HL-60 (cell line): ENCODE measurements around the gene TXNDC8.

Experiments
- DNase-seq, 2 experiments: peaks; one replicate each; pipeline ENCODE4 v3.0.0-alpha.2; 2010 to 2020; ENCODE audit warnings: low read depth in 1 of 2, low spot score in 1 of 2
- H3K27ac ChIP-seq: fragments of 250-450 bp; sonication (Bioruptor Pico); replicated peaks from 2 replicates; pipeline ENCODE4 v1.5.1; 2020; ENCODE audit warnings: mild to moderate bottlenecking, moderate library complexity
- H3K27me3 ChIP-seq: fragments of 250-450 bp; sonication (Bioruptor Pico); 2 replicates; pipeline ENCODE4 v1.5.1; 2021; ENCODE audit warnings: mild to moderate bottlenecking, moderate library complexity; ENCODE audit not compliant: insufficient read depth, poor library complexity, severe bottlenecking
- H3K4me3 ChIP-seq: replicated peaks from 2 replicates; pipeline ENCODE4 v1.5.1; 2011; ENCODE audit warnings: mild to moderate bottlenecking, control low read depth, low read length; ENCODE audit not compliant: insufficient read depth
- GABPA ChIP-seq: IDR thresholded peaks from 2 replicates; pipeline ENCODE4 v1.6.1; 2012; ENCODE audit warnings: low read depth
- POLR2AphosphoS5 ChIP-seq: IDR thresholded peaks from 2 replicates; pipeline ENCODE4 v1.6.1; 2012; ENCODE audit warnings: low read depth
- SPI1 ChIP-seq: IDR thresholded peaks from 2 replicates; pipeline ENCODE4 v1.6.1; 2012; ENCODE audit warnings: low read depth, mild to moderate bottlenecking, borderline replicate concordance
- TF ChIP-seq, protein P1 (sequence below): IDR thresholded peaks from one replicate; pipeline ENCODE4 v1.5.1; 2011; ENCODE audit warnings: low read length, control low read depth, inconsistent platforms; ENCODE audit not compliant: insufficient read depth
- TF ChIP-seq, protein P2 (sequence below): IDR thresholded peaks from 2 replicates; pipeline ENCODE4 v1.6.1; 2012; ENCODE audit warnings: low read depth; ENCODE audit not compliant: insufficient replicate concordance

Gene TXNDC8

DNA sequence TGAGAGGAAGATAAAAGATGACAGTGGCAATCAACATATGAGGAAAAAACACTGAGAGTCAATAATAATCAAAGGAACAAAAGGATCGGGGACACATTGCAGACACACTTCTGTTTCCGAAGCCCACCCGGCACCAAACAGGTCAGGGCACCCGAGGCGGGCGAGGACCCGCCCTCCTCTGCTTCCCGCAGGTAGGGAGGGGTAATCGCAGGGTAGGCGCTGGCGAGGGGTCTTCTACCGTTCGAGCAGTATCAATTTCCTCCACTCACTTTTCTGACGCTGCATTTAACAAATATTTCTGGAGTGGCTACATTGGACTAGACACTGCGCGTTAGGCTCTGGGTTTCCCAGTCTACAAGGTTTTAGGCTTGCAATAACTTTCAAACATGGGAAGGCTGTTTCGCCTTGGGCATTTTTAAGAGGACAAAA lies 82.6 kb downstream of the TXNDC8 start:
- no peak for DNase-seq
- Histone ChIP-seq H3K4me3 (peak overlapping the region; percentile 88), H3K27ac (peak overlapping the region; percentile 89), H3K27me3 (no peaks in the 10 kb centered on the region)
- no peak for TF ChIP-seq POLR2AphosphoS5
- no peak for TF ChIP-seq SPI1
- TF ChIP-seq, protein P1, sequence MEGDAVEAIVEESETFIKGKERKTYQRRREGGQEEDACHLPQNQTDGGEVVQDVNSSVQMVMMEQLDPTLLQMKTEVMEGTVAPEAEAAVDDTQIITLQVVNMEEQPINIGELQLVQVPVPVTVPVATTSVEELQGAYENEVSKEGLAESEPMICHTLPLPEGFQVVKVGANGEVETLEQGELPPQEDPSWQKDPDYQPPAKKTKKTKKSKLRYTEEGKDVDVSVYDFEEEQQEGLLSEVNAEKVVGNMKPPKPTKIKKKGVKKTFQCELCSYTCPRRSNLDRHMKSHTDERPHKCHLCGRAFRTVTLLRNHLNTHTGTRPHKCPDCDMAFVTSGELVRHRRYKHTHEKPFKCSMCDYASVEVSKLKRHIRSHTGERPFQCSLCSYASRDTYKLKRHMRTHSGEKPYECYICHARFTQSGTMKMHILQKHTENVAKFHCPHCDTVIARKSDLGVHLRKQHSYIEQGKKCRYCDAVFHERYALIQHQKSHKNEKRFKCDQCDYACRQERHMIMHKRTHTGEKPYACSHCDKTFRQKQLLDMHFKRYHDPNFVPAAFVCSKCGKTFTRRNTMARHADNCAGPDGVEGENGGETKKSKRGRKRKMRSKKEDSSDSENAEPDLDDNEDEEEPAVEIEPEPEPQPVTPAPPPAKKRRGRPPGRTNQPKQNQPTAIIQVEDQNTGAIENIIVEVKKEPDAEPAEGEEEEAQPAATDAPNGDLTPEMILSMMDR, result no peak
- TF ChIP-seq, protein P2, sequence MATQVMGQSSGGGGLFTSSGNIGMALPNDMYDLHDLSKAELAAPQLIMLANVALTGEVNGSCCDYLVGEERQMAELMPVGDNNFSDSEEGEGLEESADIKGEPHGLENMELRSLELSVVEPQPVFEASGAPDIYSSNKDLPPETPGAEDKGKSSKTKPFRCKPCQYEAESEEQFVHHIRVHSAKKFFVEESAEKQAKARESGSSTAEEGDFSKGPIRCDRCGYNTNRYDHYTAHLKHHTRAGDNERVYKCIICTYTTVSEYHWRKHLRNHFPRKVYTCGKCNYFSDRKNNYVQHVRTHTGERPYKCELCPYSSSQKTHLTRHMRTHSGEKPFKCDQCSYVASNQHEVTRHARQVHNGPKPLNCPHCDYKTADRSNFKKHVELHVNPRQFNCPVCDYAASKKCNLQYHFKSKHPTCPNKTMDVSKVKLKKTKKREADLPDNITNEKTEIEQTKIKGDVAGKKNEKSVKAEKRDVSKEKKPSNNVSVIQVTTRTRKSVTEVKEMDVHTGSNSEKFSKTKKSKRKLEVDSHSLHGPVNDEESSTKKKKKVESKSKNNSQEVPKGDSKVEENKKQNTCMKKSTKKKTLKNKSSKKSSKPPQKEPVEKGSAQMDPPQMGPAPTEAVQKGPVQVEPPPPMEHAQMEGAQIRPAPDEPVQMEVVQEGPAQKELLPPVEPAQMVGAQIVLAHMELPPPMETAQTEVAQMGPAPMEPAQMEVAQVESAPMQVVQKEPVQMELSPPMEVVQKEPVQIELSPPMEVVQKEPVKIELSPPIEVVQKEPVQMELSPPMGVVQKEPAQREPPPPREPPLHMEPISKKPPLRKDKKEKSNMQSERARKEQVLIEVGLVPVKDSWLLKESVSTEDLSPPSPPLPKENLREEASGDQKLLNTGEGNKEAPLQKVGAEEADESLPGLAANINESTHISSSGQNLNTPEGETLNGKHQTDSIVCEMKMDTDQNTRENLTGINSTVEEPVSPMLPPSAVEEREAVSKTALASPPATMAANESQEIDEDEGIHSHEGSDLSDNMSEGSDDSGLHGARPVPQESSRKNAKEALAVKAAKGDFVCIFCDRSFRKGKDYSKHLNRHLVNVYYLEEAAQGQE, result no peak
- TF ChIP-seq GABPA, result no peak

DNA sequence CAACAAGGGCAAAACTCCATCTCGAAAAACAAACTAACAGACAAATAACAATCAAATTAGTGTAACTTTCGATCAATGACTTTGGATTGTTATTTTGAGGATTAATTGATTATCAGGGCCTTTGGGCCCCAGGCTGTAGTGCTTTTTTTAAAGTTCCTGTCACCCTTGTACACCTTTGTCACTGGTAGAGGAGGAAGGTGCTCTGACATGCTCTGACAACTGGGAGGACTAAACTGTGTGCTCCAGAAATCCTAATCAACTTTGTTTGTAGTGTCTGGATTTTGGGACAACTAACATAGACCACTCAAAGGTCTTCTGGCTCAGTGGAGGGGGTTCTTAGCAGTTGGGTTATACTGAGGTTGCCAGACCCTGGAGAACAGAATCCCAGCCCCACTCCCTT lies 83.2 kb downstream of the TXNDC8 start:
- H3K27ac ChIP-seq, result peak overlapping the region; percentile 89
- DNase-seq, result no peak
- H3K27me3 ChIP-seq, result no peaks in the 10 kb centered on the region
- TF ChIP-seq, protein P2, result no peak
- TF ChIP-seq SPI1, result no peak
- TF ChIP-seq, protein P1, result no peak
- no peak for TF ChIP-seq POLR2AphosphoS5
- TF ChIP-seq GABPA, result no peak
- peak overlapping the region; percentile 88 for H3K4me3 ChIP-seq
